B cell (primary cell): ENCODE results near the gene PAF1. TPM values are rescaled to one million over a fixed set of nuclear protein-coding genes. Genes with fewer than 3 reads are reported as not detected.

Experiments
- ATAC-seq: fragments of 200-7000 bp; cut with Tn5 transposase; one replicate; pipeline ENCODE4 v1.10.0; 2021; ENCODE audit warnings: low read depth, mild to moderate bottlenecking, moderate number of reproducible peaks, moderate library complexity
- CTCF ChIA-PET: fragments of 350-600 bp; sonication (Branson Sonifier 250); formaldehyde crosslinking; loops from one replicate; lab custom pipeline; 2021; ENCODE audit warnings: antibody characterized with exemption, inconsistent platforms; lab: Charles Lee
- POLR2A ChIA-PET: fragments of 350-600 bp; sonication (Branson Sonifier 250); formaldehyde crosslinking; loops from one replicate; lab custom pipeline; 2021; ENCODE audit warnings: antibody characterized with exemption; lab: Charles Lee
- DNase-seq: peaks from one replicate; pipeline ENCODE4 v3.0.0; 2013
- H2AFZ ChIP-seq: 2 replicates; pipeline ENCODE4 v1.6.1; 2012; ENCODE audit warnings: mild to moderate bottlenecking, low read depth, low read length; ENCODE audit not compliant: insufficient read depth, poor library complexity, severe bottlenecking
- H3K27ac ChIP-seq, 2 donors: 1 replicate in 1 of 2; 2 replicates in 1 of 2; pipeline ENCODE4 v1.5.1; 2012 to 2013; ENCODE audit warnings: low read length in 2 of 2, mild to moderate bottlenecking in 2 of 2, moderate library complexity in 1 of 2
- H3K27me3 ChIP-seq, 4 experiments: fragments of 200-600 bp in 1 of 4; sonication (generic) in 1 of 4; replicated peaks in 1 of 4; 1 replicate in 2 of 4; 2 replicates in 2 of 4; pipeline versions ENCODE4 v1.6.1 to v1.7.0; 2013 to 2016; ENCODE audit warnings: low read length in 3 of 4, mild to moderate bottlenecking in 2 of 4, mixed read lengths in 1 of 4, moderate library complexity in 1 of 4; ENCODE audit not compliant: insufficient read depth in 4 of 4, control insufficient read depth in 3 of 4; ENCODE audit errors: control extremely low read depth in 1 of 4
- H3K36me3 ChIP-seq, 2 experiments: replicated peaks in 1 of 2; 1 replicate in 1 of 2; 2 replicates in 1 of 2; pipeline versions ENCODE4 v1.6.1 to v1.7.1; 2013; ENCODE audit warnings: low read length in 1 of 2; ENCODE audit not compliant: insufficient read depth in 2 of 2, control insufficient read depth in 1 of 2; ENCODE audit errors: control extremely low read depth in 1 of 2, extremely low read depth in 1 of 2
- H3K4me1 ChIP-seq, 2 donors: fragments of 200-600 bp in 1 of 2; sonication (generic) in 1 of 2; 1 replicate in 1 of 2; 2 replicates in 1 of 2; pipeline versions ENCODE4 v1.5.1 to v1.6.1; 2013 to 2017; ENCODE audit warnings: low read length in 2 of 2; ENCODE audit not compliant: control insufficient read depth in 2 of 2, insufficient read depth in 2 of 2
- H3K4me2 ChIP-seq: replicated peaks from 2 replicates; pipeline ENCODE3; 2012; ENCODE audit warnings: mild to moderate bottlenecking, low read depth, low read length; ENCODE audit not compliant: poor library complexity, severe bottlenecking
- H3K4me3 ChIP-seq, 5 experiments: fragments of 200-600 bp in 1 of 5; sonication (generic) in 1 of 5; 1 replicate in 3 of 5; 2 replicates in 2 of 5; pipeline versions ENCODE4 v1.5.1 to v1.7.0; 2011 to 2016; ENCODE audit warnings: low read length in 4 of 5, mild to moderate bottlenecking in 4 of 5, low read depth in 2 of 5, control low read depth in 1 of 5, moderate library complexity in 1 of 5; ENCODE audit not compliant: insufficient read depth in 1 of 5; ENCODE audit errors: control extremely low read depth in 1 of 5, extremely low read depth in 1 of 5
- H3K79me2 ChIP-seq: fragments of 200-600 bp; sonication (generic); one replicate; pipeline ENCODE4 v1.6.0; 2016; ENCODE audit warnings: low read length; ENCODE audit not compliant: control insufficient read depth, insufficient read depth
- H3K9ac ChIP-seq: fragments of 200-600 bp; sonication (generic); 2 replicates; pipeline ENCODE4 v1.6.1; 2017; ENCODE audit warnings: mild to moderate bottlenecking, low read length, moderate library complexity
- H3K9me3 ChIP-seq, 3 donors: one replicate each; pipeline versions ENCODE4 v1.6.1 to v1.7.1; 2013; ENCODE audit warnings: low read length in 2 of 3; ENCODE audit not compliant: control insufficient read depth in 2 of 3, insufficient read depth in 1 of 3; ENCODE audit errors: control extremely low read depth in 1 of 3
- H4K20me1 ChIP-seq: 2 replicates; pipeline ENCODE4 v1.6.0; 2012; ENCODE audit warnings: mild to moderate bottlenecking, low read length; ENCODE audit not compliant: insufficient read depth, control insufficient read depth, poor library complexity, severe bottlenecking
- H3K27ac Mint-ChIP-seq: one replicate; pipeline ENCODE4 v1.8.0; 2021; ENCODE audit warnings: mixed read lengths
- H3K27me3 Mint-ChIP-seq: one replicate; pipeline ENCODE4 v1.8.0; 2021; ENCODE audit warnings: mixed read lengths
- H3K4me1 Mint-ChIP-seq: one replicate; pipeline ENCODE4 v1.8.0; 2021; ENCODE audit warnings: mixed read lengths
- H3K4me3 Mint-ChIP-seq: one replicate; pipeline ENCODE4 v1.8.0; 2021; ENCODE audit warnings: mixed read lengths
- H3K9me3 Mint-ChIP-seq: one replicate; pipeline ENCODE4 v1.8.0; 2022; ENCODE audit warnings: mixed read lengths; ENCODE audit not compliant: insufficient read depth
- CTCF ChIP-seq: fragments of 200-600 bp; IDR thresholded peaks from one replicate; pipeline ENCODE4 v1.8.0; 2022; ENCODE audit warnings: antibody characterized with exemption, mild to moderate bottlenecking
- EZH2 ChIP-seq: IDR thresholded peaks from 2 replicates; pipeline ENCODE4 v1.6.1; 2012; ENCODE audit warnings: borderline replicate concordance, low read depth, mild to moderate bottlenecking, moderate library complexity, low read length; ENCODE audit not compliant: insufficient read depth, poor library complexity, severe bottlenecking
- WGBS: methylation state at CpG from one replicate; pipeline ENCODE4 v1.1.5; 2013; ENCODE audit warnings: missing lambda C conversion rate; ENCODE audit not compliant: insufficient coverage; 5-methylcytosine and 5-hydroxymethylcytosine counted together
- intact Hi-C: fragments of 100-400 bp; cut with micrococcal nuclease; formaldehyde crosslinking; loops from one replicate; pipeline ENCODE4 v1.10.0; 2022
- polyA minus RNA-seq: library from RNA; depleted of rRNA, polyadenylated mRNA; stranded (reverse); fragments of >200 nt; gene quantifications from 2 replicates; pipeline ENCODE4 v1.2.3, GENCODE V29; 2012
- polyA plus RNA-seq: library from polyadenylated mRNA; depleted of rRNA; stranded (reverse); fragments of >200 nt; gene quantifications from 2 replicates; pipeline ENCODE4 v1.2.3, GENCODE V29; 2012
- total RNA-seq, 2 donors: library from RNA; stranded (reverse); fragments of 120-200 nt in 1 of 2; gene quantifications; 1 replicate in 1 of 2; 2 replicates in 1 of 2; pipeline versions ENCODE4 v1.2.3 to v1.2.4, GENCODE V29; 2013 to 2022

The PAF1 gene
- total RNA-seq (54.6 and 59.9 TPM in 2 replicates), polyA plus RNA-seq (387 and 819 TPM in 2 replicates), polyA minus RNA-seq (218 and 236 TPM in 2 replicates)
- total RNA-seq (2013), result 63.4 TPM

GRCh38 chr19:39390751-39391437 lies at the start of gene PAF1, which contains the start of gene MED29:
Gene PAF1 (minus strand): TSS chr19:39391106. CDS start chr19:39390864, 242 bp downstream.
Gene MED29 (plus strand): TSS chr19:39391378. CDS start chr19:39391423, 45 bp downstream.
- H3K4me3 ChIP-seq, result peak within 1 kb of the TSS; percentile 73 to 99 (median 90)
- peak within 1 kb of the TSS; percentile 65 for H2AFZ ChIP-seq

More at GRCh38 chr19:39390751-39391437, at the start of gene PAF1, which contains the start of gene MED29:
- peak; percentile 99 for DNase-seq
- Mint-ChIP-seq H3K27me3 (no peaks in the 10 kb centered on the region), H3K27ac (peak within 1 kb of the TSS; percentile 99), H3K4me1 (peaks cover 40% of the 10 kb centered on the region), H3K4me3 (peak within 1 kb of the TSS; percentile 87), H3K9me3 (no peaks in the 10 kb centered on the region)
- intact Hi-C loops, result loop anchor here (1.0 to 2.0 kb wide), 7 partner anchors 21 to 580 kb away; partner anchors contain the start of genes EID2, EID2B, PLEKHG2 and PSMC4
- Histone ChIP-seq H3K9me3 (no peaks in the 10 kb centered on the region), H4K20me1 (peaks cover 33% of the 10 kb centered on the region), H3K79me2 (peaks cover 62% of the 10 kb centered on the region), H3K27me3 (no peaks in the 10 kb centered on the region), H3K4me2 (peak within 1 kb of the TSS; percentile 87), H3K9ac (peak within 1 kb of the TSS; percentile 99), H3K36me3 (peaks cover 0 to 65% of the 10 kb centered on the region in 2 experiments), H3K4me1 (peaks cover 16 to 28% of the 10 kb centered on the region in 2 donors), H3K27ac (peak within 1 kb of the TSS; percentile 96 to 97)
- WGBS, result 1% methylated on average over 57 of the region's 60 CpGs
- ChIA-PET CTCF (interaction anchor here (0.6 to 2.7 kb wide), 11 partner anchors 9 to 269 kb away, joined by 3 to 40 read pairs (median 5); partner anchors contain the start of genes PLEKHG2, RPS16 and SAMD4B), POLR2A (interaction anchor here (0.5 to 3.0 kb wide), 12 partner anchors 13 to 1037 kb away, joined by 3 to 69 read pairs (median 6); partner anchors contain the start of genes GMFG, PLEKHG2, RPS16 and SAMD4B)
- no peak for TF ChIP-seq CTCF
- no peak for TF ChIP-seq EZH2
- peak; percentile 90 for ATAC-seq
